HT1080 (cell line): Measurements from ENCODE around the gene SLC25A4. TPM values are rescaled to one million over a fixed set of nuclear protein-coding genes. Genes with fewer than 3 reads are reported as not detected.
"Not testable (repeated sequence)": the region's sequence is repeated elsewhere in the genome, so short reads cannot be mapped to it uniquely, and the experiment has no call there.

ENCODE experiments used
- DNase-seq: peaks from one replicate; pipeline ENCODE4 v3.0.0-alpha.2; 2015; ENCODE audit warnings: low read depth
- polyA plus RNA-seq, 2 experiments: library from polyadenylated mRNA; depleted of rRNA; stranded (reverse); fragments of >200 nt; gene quantifications; 2 replicates each; pipeline ENCODE4 v1.2.3, GENCODE V29; 2015
- total RNA-seq: library from RNA; depleted of rRNA; stranded (reverse); fragments of >200 nt; shearing (Covaris generic); gene quantifications from 2 replicates; pipeline ENCODE4 v1.2.3, GENCODE V29; 2014; rRNA removed

SLC25A4 gene
- total RNA-seq = 27.2 and 33.9 TPM in 2 replicates
- 17.3 and 18.7 TPM in 2 replicates for polyA plus RNA-seq (2015; cell fraction: cytosol; rRNA removed)
- polyA plus RNA-seq (2015; cell fraction: nucleus; rRNA removed) = 15.3 and 15.5 TPM in 2 replicates

DNA sequence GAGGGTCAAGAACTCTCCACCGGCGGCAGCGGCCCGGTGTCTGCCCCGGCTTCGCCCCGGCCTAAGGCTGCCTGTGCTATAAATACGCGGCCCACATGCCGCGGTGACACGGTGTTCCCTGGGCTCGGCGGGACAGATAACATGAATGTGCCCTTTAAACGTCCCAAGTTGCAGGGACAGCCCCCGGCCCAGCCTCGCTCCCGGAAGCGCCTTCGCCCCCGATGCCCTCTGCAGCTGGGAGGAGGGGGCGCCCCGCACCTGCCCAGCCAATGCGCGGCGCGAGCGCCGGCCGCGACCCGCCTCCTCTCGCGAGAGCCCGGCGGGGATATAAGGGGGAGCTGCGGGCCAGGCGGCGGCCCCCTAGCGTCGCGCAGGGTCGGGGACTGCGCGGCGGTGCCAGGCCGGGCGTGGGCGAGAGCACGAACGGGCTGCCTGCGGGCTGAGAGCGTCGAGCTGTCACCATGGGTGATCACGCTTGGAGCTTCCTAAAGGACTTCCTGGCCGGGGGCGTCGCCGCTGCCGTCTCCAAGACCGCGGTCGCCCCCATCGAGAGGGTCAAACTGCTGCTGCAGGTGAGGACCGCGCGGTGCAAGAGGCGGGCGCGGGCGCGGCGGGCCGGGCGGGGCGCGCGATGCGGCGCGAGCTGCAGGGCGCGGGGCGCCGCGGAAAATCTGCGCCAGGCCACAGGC, at the start of gene SLC25A4:
TSS of gene SLC25A4 (plus strand) at position 355 of the 689 bp plus-strand sequence. CDS start at position 462, 107 bp downstream.
- peak; percentile 76 for DNase-seq

DNA sequence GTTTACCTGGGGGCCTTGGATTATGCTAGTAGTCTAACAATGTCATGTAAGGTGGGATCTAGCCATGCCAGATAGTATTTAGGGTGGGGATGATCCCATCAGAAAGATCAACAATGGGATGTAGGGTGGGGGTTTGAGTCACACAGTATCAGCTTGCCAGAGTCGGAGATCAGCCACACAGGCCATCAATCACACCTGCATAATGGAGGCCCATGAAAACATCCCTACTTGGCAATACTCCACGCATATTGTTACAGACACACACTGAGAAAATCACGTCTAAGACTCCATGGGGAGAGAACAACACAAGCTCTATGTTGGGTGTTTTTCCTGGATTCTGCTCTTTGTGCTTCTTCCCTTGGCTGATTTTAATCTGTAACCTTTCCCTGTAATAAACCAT, 49.5 kb upstream of the SLC25A4 start:
- DNase-seq = no peak

DNA sequence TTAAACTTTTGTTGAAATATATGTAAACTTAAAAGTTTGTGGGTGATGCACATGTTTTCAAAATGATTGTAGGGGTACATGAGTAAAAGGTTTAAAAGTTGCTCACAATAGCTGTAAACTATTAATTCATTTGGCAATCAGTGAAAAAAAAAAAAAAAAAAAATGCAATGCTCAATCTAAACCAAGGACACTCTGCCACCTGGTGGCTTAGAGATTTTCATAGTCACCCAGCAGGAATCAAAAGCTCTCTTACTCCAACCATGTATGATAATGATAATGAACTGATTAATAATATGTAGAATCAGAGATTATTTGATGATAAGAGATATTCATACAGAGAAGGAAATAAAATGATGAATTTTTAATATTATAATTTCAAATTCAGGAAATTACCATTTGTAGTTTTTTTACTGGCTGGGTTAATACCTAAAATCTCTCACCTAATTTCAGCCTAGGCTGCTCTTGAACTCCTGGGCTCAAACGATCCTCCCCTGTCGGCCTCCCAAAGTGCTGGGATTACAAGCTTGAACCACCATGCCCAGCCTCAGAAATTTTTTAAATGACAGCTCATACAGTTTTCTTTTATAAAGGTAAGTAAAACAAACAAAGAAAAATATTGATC, 46.9 kb upstream of the SLC25A4 start:
- DNase-seq = peak; percentile 29

DNA sequence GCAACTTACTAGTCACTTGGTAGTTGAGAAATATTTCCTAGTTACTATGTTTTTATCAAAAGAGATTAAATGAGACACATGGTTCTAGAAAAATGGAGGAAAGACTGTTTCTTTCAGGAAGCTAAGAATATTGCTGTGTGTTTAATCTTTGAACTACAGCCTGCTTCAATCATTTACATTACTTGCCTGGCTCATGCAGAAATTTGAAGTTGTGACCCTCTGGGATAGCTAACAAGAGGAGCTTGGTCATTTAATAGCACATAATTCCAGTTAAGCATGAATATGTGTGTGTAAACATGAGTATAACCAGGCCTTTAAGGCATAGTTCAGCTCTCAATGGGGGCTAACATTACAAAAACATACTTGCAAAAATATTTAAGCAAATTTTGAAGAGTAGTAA, 44.6 kb upstream of the SLC25A4 start:
- no peak for DNase-seq

DNA sequence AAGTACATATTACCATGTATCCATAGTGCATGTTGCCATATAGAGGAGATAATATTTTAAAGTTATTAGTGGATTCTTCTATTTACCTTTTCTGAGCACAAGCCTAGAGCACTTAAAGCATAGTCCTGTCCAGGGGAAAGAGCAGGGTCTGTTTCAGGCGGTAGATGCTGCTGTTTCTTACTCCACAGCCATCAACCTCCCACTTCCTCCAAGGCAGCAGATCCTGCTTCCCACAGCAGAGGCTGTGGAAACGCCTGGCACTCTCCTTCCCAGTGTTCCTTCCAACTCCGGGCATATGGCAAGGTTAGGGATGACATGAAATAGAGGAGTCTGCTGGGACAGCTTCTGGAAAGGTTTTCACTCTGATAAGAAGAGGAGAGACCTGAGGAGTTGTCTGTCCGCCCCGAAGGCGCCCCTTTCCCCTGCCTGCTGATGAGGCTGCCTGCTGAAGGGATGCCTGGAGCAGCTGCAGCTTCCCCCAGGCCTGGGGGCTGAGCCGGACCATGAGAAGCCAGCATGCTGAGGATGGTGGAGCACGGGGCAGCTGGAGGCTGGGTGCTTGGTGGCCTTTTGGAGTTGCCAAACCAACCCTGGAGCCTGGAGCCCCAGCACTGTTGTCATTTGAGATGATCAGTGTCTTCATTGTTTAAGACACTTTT, 43.9 kb upstream of the SLC25A4 start:
- DNase-seq = no peak

DNA sequence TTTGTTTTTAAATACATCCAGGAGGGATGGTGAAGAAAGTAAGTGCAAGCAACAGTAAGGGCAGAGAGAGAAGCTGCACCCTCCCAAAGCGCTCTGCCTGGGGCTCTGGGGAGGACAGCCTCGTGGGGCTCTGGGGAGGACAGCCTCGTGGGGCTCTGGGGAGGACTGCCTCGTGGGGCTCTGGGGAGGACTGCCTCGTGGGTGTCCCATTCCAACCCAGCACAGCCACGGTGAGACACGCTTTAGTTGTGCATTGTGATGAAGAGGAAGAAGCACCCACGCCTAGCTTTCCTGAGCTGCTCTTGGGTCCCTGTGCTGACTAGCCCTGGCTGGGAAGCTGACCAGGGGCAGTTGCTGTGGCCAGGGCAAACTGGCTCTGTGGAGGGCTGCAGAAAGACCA, 43.1 kb upstream of the SLC25A4 start:
- DNase-seq = no peak

DNA sequence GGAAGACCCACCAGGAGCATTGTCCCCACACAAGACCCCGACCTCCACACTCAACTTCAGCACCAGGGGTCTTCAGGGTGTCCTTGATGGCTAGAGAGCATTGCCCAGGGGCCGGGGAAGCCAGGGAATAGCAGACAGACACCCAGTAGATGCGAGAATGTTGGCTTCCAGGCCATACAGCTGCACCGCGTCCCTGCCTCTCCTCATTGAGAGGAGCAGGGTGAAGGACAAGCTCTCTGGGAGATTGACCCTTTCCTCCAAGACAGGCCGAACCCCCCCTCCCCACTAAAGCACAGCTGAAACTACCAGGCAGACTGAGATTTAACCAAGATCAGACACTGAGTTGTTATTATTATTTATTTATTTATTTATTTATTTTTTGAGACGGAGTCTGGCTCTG, 42.6 kb upstream of the SLC25A4 start:
- no peak for DNase-seq

DNA sequence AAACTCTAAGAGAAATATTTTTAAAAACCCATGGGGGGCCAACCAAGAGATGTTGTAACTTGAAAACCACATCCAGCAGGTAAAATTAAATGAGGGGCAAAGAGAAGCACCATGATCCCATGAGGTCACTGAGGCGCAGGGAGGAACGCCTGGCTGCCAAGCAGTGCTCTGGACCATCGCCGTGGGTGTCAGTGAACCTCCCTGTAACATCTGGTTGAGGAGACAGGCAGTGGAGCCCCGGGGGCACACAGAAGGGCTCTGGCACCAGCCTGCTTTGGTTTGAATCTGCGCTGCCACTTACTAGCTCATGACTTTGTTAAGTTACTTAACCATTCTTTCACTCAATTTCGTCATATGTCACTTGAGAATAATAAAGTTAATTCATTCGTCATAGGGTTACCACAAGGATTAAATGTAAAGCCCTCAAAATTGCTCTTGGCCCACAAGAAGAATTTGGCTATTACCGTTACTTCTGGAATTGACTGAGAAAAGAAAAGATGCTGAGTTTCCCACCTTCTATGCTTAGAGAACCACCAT, 41.6 kb upstream of the SLC25A4 start:
- no peak for DNase-seq

DNA sequence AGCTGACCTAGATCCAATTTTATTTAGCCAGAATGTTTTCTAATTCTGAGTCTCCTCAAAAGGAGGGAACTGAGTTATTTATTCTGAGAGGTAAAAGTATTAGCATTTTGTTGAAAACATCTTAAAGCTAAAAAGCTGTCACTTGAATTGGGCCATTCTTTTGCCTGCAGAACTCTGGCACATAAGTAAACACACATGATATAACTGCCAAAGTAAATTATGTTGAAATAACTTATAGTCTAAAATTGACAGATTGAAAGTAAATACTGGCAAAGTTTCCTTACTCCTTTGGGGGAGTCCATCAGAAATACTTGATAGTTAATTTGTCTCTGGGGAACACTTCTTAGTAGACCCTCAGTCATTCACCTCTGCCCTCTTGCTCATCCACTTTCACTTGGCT, 38.3 kb upstream of the SLC25A4 start:
- DNase-seq = no peak

DNA sequence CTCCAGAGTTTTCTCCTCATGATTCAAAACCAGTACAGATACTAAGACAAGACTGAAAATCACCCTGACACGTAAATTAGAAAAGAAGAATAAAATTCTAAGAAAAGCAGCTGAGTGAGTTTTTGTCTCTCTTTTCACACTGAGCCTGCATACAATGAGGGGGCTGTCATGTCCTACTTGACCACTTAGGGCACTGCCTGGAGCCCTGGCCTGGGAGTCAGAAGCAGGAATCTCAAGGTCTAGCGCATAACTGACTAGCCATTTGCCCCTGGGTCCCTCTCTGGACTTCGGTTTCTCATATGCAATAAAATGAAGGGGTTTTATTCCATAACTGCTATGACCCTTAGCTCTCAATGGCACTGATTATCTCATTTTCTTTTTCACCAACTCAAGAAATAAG, 36.7 kb upstream of the SLC25A4 start:
- DNase-seq = no peak

DNA sequence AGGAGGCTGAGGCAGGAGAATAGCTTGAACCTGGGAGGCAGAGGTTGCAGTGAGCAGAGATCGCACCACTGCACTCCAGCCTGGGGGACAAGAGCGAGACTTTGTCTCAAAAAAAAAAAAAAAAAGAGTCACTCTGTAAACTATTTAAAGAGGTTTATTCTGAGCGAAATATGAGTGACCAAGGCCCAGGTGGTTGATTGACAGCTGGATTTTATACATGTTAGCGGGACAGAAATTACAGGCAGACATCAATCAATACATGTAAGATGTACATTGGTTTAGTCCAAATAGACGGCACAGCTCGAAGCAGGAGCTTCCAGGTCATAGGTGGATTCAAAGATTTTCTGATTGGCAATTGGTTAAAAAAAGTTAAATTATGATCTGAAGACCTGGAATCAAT, 35.5 kb upstream of the SLC25A4 start:
- DNase-seq = not testable (repeated sequence)

DNA sequence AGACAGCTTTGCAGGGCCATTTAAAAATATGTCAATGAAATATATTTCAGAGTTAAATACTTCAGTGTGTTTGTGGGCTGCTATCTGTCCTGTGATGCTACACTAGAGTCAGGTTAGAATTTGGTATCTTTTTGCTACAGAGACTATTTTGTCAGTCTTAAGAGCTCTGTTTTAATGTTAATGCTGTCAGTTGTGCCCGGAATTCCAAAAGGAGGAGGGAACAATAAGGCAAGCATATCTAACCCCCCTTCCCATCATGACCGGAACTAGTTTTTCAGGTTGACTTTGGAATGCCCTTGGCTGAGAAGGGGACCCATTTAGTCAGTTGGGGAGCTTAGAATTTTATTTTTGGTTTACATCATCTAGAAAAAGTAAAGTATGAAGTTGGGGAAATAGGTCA, 34.9 kb upstream of the SLC25A4 start:
- DNase-seq = no peak

DNA sequence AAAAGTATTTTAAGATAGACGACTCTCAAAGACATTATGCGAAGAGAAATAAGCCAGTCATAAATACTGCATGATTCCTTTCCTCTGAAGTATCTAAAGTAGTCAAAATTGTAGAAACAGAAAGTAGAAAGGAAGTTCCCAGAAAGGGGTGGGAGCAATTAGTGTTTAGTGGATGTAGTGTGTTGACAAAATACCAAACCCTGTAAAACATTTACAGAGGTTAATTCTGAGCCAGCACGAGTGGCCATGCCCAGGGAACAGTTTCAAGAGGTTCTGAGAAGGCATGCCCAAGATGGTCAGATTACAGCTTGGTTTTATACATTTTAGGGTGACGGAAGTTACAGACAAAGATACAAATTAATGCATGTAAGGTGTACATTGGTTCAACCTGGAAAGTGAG, 34.4 kb upstream of the SLC25A4 start:
- DNase-seq = no peak

DNA sequence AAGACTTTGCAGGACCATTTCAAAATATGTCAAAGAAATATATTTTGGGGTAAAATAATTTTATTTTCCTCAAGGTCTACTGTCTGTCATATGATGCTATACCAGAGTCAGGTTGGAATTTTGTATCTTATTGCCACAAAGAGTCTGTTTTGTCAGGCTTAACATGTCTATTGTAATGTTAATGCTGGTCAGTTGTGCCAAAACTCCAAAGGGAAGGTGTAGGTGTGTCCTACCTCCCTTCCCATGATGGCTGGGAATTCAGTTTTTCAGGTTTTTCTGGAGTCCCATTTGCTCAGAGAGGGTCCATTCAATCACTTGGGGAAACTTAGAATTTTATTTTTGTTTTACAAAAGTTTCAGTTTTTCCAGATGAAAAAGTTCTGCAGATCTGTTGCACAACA, 33.3 kb upstream of the SLC25A4 start:
- DNase-seq = no peak

DNA sequence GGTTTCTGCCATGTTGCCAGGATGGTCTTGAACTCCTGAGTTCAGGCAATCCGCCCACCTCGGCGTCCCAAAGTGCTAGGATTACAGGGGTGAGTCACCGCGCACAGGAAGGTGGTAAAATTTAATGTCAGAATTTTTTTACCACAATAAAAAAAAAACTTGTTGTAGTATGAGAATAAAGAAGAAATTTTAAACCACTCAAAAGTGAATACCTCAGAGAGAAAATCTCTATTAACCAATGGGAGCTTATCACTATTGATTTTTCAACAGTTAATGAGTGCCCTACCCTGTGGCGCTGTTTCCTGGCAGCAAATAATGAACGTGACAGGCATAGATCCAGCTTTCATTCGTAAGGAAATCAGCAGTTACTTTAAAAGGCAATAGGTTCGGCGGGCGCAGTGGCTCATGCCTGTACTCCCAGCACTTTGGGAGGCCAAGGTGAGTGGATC, 32.7 kb upstream of the SLC25A4 start:
- DNase-seq = peak; percentile 13

DNA sequence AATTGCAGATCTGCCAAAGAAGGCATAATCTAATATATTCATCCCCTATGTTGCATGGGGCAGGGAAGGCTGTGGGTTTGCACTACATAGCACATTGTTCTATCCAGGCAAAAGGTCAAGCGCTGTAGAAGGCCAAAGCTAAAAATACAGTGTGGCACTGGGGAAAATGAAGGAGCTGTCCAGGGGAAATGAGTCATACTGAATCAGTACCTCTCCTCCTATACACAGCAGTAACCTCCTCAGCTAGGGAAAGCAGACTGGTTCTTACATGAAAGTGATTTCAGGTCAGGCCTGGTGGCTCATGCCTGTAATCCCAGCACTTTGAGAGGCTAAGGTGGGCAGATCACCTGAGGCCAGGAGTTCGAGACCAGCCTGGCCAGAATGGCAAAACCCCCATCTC, 31.0 kb upstream of the SLC25A4 start:
- peak; percentile 99 for DNase-seq

DNA sequence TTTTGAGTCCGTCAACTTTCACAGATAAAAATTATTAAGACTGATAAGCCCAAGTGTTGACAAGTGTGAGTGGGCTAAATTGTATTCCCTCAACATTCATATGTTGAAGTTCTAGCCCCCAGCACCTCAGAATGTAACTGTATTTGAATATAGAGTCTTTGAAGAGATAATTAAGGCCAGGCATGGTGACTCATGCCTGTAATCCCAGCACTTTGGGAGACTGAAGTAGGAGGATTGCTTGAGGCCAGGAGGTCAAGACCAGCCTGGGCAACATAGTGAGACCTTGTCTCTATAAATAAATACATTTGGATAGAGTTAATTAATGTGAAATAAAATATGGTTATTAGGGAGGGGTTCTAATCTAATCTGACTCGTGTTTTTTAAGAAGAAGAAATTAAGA, 29.7 kb upstream of the SLC25A4 start:
- DNase-seq = no peak

DNA sequence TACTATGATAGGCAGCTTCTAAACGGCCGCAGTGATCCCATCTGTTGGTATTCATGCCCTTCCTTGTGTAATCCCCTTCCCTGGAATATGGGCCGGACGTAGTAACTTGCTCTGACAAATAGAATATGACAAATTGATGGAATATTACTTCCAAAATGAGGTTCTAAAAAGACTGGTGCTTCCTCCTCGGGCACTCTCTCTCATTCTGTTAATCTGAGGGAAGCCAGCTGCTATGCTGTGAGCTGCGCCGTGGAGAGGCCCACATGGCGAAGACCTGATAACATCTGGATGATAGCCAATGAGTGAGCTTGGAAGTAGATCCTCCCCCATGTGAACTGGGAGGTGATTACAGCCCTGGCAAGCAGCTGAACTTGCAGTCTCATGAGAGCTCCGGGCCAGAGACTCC, 27.2 kb upstream of the SLC25A4 start:
- DNase-seq = no peak

DNA sequence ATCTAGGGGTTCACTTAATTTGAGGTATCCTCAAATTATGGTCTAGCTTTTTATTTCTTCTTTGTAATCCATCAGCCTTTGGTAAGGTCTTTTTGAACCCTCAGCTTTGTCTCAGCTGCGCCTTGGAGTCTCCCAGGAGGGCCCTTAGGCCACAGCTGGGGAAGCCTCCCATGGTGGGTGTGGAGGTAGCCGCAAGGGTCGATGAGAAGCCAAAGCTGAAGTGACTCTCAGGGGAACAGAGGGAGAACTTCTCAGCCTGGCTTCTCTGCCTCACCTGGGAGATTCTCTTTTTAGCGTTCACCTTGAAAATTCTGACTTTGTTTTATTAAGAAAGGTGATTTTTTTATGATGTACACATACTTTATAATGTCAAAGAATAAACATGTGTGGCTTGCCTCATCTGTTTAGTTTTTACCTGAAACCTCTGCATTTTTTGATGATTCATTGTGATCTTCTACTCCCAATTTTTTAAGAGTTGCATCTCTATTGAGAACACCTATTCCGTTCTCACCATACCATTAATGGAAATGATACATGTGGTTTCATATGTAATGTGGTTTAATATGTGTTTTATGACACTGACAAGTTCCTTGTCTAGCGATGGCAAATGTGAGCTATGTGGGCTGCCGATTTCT, 25.6 kb upstream of the SLC25A4 start:
- DNase-seq = no peak

DNA sequence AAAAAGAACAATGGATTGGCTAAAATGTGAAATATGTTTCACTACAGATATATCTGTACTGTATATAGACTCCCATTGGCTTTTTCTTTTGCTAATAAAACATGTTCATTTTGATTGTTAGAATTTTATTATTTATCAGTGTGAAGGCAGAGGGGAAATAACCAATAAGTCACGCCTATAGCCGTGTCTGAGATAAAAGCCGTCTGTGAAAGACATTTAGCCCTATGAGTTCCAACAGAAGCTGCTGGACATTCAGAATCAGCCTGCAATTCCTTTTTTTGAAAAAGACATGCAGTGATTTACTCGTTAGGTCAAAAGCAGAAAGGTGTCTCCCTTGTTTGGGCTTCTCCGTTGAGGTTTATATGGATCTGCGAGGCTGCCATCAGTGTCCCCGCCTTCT, 24.2 kb upstream of the SLC25A4 start:
- DNase-seq = no peak

DNA sequence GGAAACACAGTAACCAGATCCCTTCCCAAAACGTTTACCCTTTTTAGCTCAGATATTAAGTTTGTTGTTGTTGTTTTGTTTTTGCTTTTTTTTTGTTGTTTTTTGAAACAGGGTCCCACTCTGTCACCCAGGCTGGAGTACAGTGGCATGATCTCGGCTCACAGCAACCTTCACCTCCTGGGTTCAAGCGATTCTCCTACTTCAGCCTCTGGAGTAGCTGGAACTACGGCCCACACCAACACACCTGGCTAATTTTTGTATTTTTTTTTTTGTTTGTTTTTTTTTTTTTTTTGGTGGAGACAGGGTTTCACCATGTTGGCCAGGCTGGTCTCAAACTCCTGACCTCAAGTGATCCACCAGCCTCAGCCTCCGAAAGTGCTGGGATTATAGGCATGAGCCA, 23.6 kb upstream of the SLC25A4 start:
- not testable (repeated sequence) for DNase-seq
